Keratinocyte (primary cell): ENCODE data around the gene CFAP46. TPM values are rescaled to one million over a fixed set of nuclear protein-coding genes. Genes with fewer than 3 reads are reported as not detected.

Experiments
- DNase-seq: peaks from one replicate; pipeline ENCODE4 v3.0.0-alpha.2; 2011; ENCODE audit warnings: low read depth, missing footprints, low spot score
- FAIRE-seq: peaks from 2 replicates; lab custom pipeline; 2011; peaks lifted over from hg19 to GRCh38; lab: Jason Lieb, UNC
- H2AFZ ChIP-seq: 2 replicates; pipeline ENCODE4 v1.6.0; 2012; ENCODE audit warnings: low read length, control low read depth, inconsistent platforms; ENCODE audit not compliant: control insufficient read depth
- H3K27ac ChIP-seq: 2 replicates; pipeline ENCODE4 v1.5.1; 2011; ENCODE audit warnings: low read length; ENCODE audit not compliant: control insufficient read depth, insufficient read depth
- H3K27me3 ChIP-seq: 3 replicates; pipeline ENCODE4 v1.6.0; 2011; ENCODE audit warnings: low read length; ENCODE audit not compliant: control insufficient read depth, insufficient read depth; ENCODE audit errors: extremely low read depth
- H3K36me3 ChIP-seq, 2 experiments: 2 replicates in 1 of 2; 3 replicates in 1 of 2; pipeline ENCODE4 v1.5.1; 2011; ENCODE audit warnings: low read length in 2 of 2, mild to moderate bottlenecking in 1 of 2; ENCODE audit not compliant: control insufficient read depth in 2 of 2, insufficient read depth in 2 of 2; ENCODE audit errors: extremely low read depth in 1 of 2
- H3K4me1 ChIP-seq: 3 replicates; pipeline ENCODE4 v1.5.1; 2011; ENCODE audit warnings: low read length; ENCODE audit not compliant: control insufficient read depth, insufficient read depth; ENCODE audit errors: extremely low read depth
- H3K4me2 ChIP-seq: 3 replicates; pipeline ENCODE4 v1.6.0; 2011; ENCODE audit warnings: low read depth, low read length; ENCODE audit not compliant: control insufficient read depth, insufficient read depth; ENCODE audit errors: extremely low read depth
- H3K4me3 ChIP-seq, 3 experiments: fragments of 200-600 bp in 1 of 3; sonication (generic) in 1 of 3; 2 replicates in 2 of 3; 3 replicates in 1 of 3; pipeline ENCODE4 v1.5.1; 2011 to 2016; ENCODE audit warnings: low read length in 3 of 3, mild to moderate bottlenecking in 3 of 3, control low read depth in 2 of 3, inconsistent platforms in 1 of 3, low read depth in 1 of 3, mixed read lengths in 1 of 3, mixed run types in 1 of 3, moderate library complexity in 1 of 3; ENCODE audit not compliant: control insufficient read depth in 2 of 3, insufficient read depth in 2 of 3; ENCODE audit errors: extremely low read depth in 1 of 3
- H3K79me2 ChIP-seq: 2 replicates; pipeline ENCODE4 v1.6.0; 2012; ENCODE audit warnings: low read length; ENCODE audit not compliant: control insufficient read depth, insufficient read depth
- H3K9ac ChIP-seq: 3 replicates; pipeline ENCODE4 v1.6.0; 2011; ENCODE audit warnings: low read length; ENCODE audit not compliant: control insufficient read depth, insufficient read depth; ENCODE audit errors: extremely low read depth
- H3K9me1 ChIP-seq: 3 replicates; pipeline ENCODE4 v1.6.0; 2011; ENCODE audit warnings: low read length; ENCODE audit not compliant: control insufficient read depth, insufficient read depth; ENCODE audit errors: extremely low read depth
- H3K9me3 ChIP-seq: 2 replicates; pipeline ENCODE4 v1.5.1; 2012; ENCODE audit warnings: low read depth, low read length; ENCODE audit not compliant: control insufficient read depth
- H4K20me1 ChIP-seq: 3 replicates; pipeline ENCODE4 v1.6.0; 2011; ENCODE audit warnings: low read length; ENCODE audit not compliant: control insufficient read depth, insufficient read depth; ENCODE audit errors: extremely low read depth
- CTCF ChIP-seq, 3 experiments: IDR thresholded peaks in 1 of 3; conservative IDR thresholded peaks in 1 of 3; optimal IDR thresholded peaks in 1 of 3; 2 replicates in 2 of 3; 3 replicates in 1 of 3; pipeline versions ENCODE3 to v1.5.1; 2011; ENCODE audit warnings: low read length in 3 of 3, mild to moderate bottlenecking in 3 of 3, moderate library complexity in 2 of 3, control low read depth in 1 of 3, inconsistent platforms in 1 of 3; ENCODE audit not compliant: insufficient read depth in 2 of 3; ENCODE audit errors: extremely low read depth in 1 of 3
- EZH2 ChIP-seq: IDR thresholded peaks from one replicate; pipeline ENCODE4 v1.6.1; 2012; ENCODE audit warnings: inconsistent platforms, mild to moderate bottlenecking, low read length, moderate library complexity
- dilution Hi-C: fragments of 300-500 bp; cut with MboI; formaldehyde crosslinking; loops from one replicate; pipeline ENCODE4 v1.7.0; 2020; ENCODE audit warnings: low sequenced_read_pairs; ENCODE audit not compliant: extremely low pct_ligation_motif_present
- polyA plus RNA-seq, 5 experiments: library from polyadenylated mRNA; depleted of rRNA in 3 of 5; stranded (reverse) in 3 of 5; stranded (forward) in 1 of 5; unstranded in 1 of 5; fragments of >200 nt; gene quantifications; 1 replicate in 1 of 5; 2 replicates in 3 of 5; 3 replicates in 1 of 5; pipeline versions ENCODE4 v1.2.1 to v1.2.3, GENCODE V29; 2011 to 2012; ENCODE audit warnings: missing spikeins in 2 of 5, low read depth in 1 of 5, low replicate concordance in 1 of 5

Gene CFAP46
- polyA plus RNA-seq, 1 donor (not counting 4 experiments of a cell fraction or from before 2014, with no cell fraction given), result 1.00 TPM

- no peaks in the 10 kb centered on the region for H3K79me2 ChIP-seq
- H3K9ac ChIP-seq, result no peak overlapping the region
- no peaks in the 10 kb centered on the region for H3K9me3 ChIP-seq
- peaks cover 36% of the 10 kb centered on the region for H3K27me3 ChIP-seq
- H3K9me1 ChIP-seq, result no peaks in the 10 kb centered on the region
- no peak for DNase-seq
- no peak for FAIRE-seq
- dilution Hi-C loops, result no loop called here
- H4K20me1 ChIP-seq, result no peaks in the 10 kb centered on the region
- H3K4me2 ChIP-seq, result no peak overlapping the region
- TF ChIP-seq CTCF (optimal IDR thresholded peaks at IDR 0.05 in 1 of 3, IDR thresholded peaks at IDR 0.05 in 1 of 3, conservative IDR thresholded peaks at IDR 0.05 in 1 of 3; ENCODE audit: extremely low read depth in 1 of 3, insufficient read depth in 2 of 3, low read length in 3 of 3) (no peak), EZH2 (no peak)
- no peak overlapping the region for H3K27ac ChIP-seq
- no peaks in the 10 kb centered on the region for H3K4me1 ChIP-seq
- H3K36me3 ChIP-seq, result no peaks in the 10 kb centered on the region
- no peak overlapping the region for H3K4me3 ChIP-seq
- no peak overlapping the region for H2AFZ ChIP-seq
Measured at GRCh38 chr10:132977076-132977475, 34.7 kb upstream of the CFAP46 start.

- dilution Hi-C loops, result no loop called here
- H3K27me3 ChIP-seq, result peaks cover 46% of the 10 kb centered on the region
- no peaks in the 10 kb centered on the region for H3K9me1 ChIP-seq
- TF ChIP-seq CTCF (optimal IDR thresholded peaks at IDR 0.05 in 1 of 3, IDR thresholded peaks at IDR 0.05 in 1 of 3, conservative IDR thresholded peaks at IDR 0.05 in 1 of 3; ENCODE audit: extremely low read depth in 1 of 3, insufficient read depth in 2 of 3, low read length in 3 of 3) (no peak), EZH2 (no peak)
- H3K9ac ChIP-seq, result no peak overlapping the region
- no peak overlapping the region for H3K4me2 ChIP-seq
- no peaks in the 10 kb centered on the region for H4K20me1 ChIP-seq
- no peaks in the 10 kb centered on the region for H3K36me3 ChIP-seq
- H3K9me3 ChIP-seq, result no peaks in the 10 kb centered on the region
- no peak overlapping the region for H3K27ac ChIP-seq
- no peak overlapping the region for H3K4me3 ChIP-seq
- H3K4me1 ChIP-seq, result no peaks in the 10 kb centered on the region
- no peaks in the 10 kb centered on the region for H3K79me2 ChIP-seq
- DNase-seq, result no peak
- H2AFZ ChIP-seq, result no peak overlapping the region
- FAIRE-seq, result no peak
Measured at GRCh38 chr10:132975831-132976682, 33.7 kb upstream of the CFAP46 start.
